GM10847 (cell line): Measurements from ENCODE around the gene GLYATL3.

Experiments
- POLR2A ChIP-seq: IDR thresholded peaks from 2 replicates; pipeline ENCODE4 v1.6.1; 2011; ENCODE audit not compliant: insufficient read length; ENCODE audit errors: extremely low read depth

The GLYATL3 gene

DNA sequence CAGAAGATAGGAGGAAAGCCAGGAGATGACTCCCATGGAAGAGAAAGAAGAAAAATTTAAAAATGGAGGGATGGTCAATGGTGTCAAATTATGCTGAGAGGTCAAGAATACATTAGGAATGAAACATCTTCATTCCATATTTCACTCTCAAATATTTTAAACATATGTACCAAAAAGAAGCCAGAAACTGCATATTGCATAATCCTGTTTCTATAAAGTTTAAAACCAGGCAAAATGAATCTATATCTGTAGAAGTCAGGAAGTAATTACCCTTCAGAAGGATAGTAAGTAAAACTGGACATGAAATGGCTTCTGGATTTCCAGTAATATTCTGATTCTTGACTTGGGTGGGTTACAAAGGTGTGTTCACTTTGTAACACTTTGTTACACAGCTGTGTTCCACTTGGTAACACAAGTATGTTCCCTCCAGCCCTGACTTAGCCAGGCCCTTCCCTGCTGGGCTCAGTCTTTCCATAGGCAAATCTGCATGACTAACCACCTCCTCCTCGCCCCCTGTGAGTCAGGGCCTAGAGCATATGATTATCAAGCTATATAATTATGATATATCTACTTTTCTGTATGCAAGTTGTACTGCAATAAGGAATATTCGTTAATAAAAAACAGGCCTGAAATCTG lies 30.5 kb downstream of the GLYATL3 start:
- no peak for TF ChIP-seq POLR2A

DNA sequence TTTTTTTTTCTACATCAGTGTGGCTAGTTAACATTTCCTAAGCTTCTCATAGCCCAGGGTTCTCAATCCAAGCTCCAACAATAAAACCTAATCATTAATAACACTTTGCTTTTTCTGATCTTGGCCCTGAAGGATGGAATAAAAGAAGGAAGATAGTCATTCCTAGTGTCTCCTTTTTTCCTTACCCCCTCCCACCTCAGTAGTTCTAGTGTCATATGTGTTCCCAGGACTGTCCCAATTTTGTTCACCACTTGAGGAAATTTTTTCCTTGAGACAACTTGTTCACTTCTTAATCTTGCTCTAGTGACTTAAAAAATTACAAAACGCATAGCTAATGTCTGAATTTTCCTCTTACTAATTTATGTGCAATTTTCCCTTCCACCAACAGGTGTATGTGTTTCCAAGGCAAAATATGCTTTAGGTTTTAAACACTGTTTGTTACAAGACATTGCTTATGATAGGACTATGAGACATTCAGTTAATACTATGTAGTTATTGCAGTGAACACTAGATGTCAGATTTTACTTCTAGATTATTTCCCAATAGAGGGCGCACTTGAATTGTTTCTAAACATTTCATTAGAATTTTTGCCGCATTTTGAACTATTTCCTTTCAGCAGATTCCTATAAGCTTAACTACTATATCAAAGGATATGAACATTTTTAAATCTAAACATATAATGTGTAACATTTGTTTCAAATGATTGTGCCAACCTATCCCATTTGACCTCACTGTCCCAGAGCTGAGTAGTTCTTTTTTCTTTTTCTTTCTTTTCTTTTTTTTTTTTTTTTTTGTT lies 32.2 kb downstream of the GLYATL3 start:
- TF ChIP-seq POLR2A: no peak

DNA sequence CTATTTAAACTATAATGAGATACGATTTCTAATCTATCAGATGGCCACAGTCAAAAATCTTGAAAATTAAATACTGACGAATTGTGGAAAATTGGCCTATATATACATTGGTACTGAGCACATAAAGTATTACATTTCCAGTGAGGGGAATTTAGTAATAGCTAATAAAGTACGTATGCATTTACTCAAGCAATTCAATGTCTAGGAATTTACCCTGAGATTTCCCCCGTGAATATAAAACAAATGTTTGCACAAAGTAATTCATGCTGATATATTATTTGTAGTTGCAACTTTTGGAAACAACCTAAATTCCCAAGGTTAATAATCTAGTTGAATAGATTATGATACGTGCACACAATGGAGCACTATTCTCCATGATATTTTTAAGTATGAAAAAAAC lies 36.1 kb downstream of the GLYATL3 start:
- TF ChIP-seq POLR2A: no peak

DNA sequence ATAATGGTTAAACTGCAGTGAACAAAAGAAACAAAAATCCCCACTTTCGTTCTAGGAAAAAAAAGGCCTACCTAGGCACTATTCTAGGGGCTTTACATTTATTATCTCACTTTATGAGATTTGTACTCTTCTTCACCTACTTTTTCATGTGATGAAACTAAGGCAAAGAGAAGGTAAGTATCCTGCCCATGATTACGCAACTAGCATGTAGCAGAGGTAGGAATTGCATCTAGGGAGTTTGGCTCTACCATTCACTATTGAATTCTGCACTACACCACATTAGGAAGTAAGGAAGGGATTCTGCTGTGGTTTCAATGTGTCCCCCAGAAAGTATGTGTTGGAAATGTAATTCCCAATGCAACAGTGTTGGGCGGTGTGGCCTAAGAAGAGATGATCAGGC lies 39.4 kb downstream of the GLYATL3 start:
- TF ChIP-seq POLR2A: no peak

DNA sequence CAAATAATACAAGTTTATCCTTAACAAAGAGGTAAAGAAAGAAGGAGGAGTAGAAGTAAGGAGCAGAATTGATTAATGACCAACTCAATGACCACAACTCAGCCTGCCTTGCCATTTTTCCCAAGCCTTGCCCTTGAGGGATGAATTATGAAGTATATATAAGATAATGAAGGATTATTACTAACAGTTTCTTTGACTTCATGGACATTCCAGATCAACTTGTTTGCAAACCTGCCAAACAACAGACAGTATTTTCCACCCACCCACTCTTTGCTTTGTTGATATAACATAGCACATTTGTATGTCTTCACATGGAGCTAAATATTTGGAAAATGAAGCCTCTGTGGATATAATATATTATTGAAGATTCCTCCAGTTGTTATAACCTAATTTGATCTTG lies 40.9 kb downstream of the GLYATL3 start:
- TF ChIP-seq POLR2A: no peak

DNA sequence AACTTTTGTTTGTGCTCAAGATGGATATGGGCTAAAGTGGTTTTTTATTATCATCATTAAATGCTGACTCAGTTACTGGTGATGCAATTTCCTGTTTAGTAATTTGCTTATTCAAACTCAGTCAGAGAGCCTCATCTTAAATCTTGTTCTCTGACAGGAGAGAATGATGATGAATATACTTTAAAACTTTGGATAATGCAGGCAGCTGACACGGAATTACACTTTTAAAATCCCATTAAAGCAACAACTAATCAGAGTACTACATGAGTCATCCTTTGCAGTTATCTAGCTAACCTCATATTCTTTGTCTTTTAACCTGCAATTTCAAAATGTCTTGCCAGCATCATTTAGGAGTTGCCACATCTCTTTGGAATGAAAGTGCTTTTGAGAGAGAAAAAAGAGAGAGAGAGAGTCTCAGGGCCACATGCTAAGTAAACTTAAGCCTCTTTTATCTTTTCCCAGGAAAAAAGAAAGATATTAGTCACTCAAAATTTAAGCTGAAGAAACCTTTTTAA lies 41.5 kb downstream of the GLYATL3 start:
- TF ChIP-seq POLR2A: no peak

DNA sequence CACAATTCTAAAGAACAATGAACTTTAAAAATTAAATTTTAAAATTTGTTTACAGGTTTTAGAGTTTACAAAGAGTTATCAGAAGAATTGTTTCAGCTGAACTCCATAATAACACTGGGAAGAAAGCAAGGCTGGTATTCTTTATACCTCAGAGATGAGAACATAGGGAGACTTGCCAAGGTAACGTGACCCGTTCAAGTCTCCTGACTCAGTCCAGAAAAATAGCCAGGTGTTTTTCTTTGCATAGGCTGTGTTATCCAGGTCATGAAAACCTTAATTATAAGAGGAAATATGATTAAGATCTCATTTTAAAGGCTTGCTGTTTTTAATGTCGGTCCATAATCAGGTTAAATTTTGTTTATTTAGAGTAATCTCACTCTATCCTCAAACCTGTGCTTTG lies 42.2 kb downstream of the GLYATL3 start:
- TF ChIP-seq POLR2A: no peak

DNA sequence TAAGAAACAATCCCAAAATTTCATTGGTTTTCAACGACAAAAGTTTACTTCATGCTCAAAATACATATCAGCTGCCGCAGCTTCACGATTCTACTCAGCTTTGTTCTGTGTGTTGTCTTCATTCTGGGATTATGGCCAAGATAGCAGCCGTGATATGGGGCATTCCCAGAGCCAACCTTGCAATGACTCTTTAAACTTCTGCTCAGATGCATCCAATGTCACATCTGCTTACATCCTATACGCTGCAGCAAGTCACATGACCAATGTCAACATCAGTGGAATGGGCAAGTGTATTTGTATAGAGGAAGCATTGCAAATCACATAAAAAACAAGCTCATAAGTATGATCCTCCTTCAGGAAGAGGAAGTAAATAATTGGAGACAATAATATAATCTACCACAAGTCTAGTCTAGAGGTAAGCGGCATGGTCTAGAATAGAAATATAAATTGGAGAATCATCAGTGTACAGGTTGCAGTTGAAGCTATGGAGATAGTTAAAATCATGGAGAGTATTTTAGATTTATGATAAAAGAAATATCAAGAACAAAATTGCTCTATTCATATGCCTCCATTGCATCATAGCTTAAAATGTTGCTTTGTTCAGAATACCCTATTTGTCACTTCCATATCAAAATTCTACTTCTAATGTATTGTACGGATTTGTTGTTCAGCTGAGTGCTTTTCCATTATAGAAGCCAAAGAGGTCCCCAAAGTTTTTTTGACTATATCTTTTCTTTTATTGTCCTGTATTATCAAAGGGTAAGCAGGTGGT lies 43.5 kb downstream of the GLYATL3 start:
- no peak for TF ChIP-seq POLR2A

DNA sequence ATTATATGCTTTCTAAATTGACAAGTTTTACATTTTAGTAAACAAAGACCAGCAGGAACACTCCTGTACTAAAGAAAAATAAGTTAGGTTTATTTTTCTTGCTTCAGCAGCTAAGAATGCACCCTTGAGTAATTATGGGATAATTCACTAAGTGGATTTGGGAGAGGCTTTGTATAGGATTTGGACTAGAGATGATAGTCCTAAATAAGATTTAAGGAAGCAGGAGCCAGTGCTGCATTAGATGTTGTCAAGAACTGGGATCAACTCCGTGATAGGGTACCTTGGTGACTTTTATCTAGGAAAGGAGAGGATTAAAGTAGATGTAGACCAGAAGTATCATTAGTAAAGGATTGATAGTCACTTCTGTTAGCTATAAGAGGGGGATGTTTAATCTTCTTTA lies 46.6 kb downstream of the GLYATL3 start:
- TF ChIP-seq POLR2A: no peak

DNA sequence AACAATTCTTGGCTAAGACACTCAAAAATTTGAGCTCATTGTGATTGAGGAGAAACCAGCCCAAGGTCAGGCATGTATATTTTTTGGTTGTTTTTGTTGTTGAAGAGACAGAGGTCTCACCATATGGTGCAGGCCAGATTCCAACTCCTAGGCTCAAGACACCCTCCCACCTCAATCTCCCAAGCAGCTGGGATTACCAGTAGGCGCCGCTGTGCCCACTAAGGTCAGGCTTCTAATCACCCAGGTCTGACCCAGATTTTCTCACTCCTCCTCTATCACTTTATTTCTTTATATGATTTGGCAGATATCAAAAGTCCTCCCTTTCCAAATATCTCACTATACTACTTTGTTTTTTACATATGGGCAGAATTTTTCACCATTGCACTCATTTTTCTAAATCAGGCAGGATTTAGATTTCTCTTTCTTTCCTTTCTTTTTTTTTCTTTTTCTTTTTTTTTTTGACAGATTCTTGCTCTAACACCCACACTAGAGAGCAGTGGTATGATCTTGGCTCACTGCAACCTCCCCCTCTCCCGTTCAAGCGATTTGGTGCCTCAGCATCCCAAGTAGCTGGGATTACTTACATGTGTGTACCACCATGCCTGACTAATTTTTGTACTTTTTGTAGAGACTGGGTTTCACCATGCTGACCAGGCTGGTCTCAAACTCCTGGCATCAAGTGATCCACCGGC lies 49.0 kb downstream of the GLYATL3 start:
- TF ChIP-seq POLR2A: no peak

DNA sequence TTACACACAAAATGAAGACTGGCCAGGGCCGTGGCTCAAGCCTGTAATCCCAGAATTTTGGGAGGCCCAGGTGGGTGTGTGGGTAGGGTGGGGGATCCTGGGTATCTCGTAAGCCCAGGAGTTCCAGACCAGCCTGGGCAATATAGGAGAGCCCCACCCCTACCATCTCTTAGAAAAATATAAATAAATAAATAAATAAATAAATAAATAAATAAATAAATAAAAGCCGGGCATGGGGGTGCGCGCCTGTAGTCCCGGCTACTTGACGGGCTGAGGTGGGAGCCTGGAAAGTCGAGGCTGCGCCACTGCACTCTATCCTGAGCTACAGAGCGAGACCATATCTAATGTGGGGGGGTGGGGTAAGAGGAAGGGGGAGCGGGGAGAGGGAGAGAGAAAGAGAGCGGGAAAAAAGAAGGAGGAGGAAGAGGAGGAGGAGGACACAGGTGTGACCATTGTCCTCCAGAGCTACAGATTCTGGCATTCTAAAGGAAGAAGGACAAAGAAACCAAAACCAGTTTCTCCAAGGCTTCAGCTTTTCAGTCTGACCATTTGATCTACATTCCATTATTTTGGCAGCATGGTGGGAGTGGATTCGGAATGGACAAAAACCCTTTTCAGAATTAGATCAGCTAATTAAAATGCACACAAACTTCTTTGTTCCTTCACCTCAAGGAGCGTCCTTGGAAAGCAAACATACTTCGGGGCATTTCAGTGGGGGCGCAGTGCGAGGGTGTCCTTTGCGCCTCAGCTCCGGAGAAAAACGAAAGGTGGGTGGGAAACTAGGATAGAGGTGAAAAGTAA lies 50.2 kb downstream of the GLYATL3 start:
- TF ChIP-seq POLR2A: no peak

DNA sequence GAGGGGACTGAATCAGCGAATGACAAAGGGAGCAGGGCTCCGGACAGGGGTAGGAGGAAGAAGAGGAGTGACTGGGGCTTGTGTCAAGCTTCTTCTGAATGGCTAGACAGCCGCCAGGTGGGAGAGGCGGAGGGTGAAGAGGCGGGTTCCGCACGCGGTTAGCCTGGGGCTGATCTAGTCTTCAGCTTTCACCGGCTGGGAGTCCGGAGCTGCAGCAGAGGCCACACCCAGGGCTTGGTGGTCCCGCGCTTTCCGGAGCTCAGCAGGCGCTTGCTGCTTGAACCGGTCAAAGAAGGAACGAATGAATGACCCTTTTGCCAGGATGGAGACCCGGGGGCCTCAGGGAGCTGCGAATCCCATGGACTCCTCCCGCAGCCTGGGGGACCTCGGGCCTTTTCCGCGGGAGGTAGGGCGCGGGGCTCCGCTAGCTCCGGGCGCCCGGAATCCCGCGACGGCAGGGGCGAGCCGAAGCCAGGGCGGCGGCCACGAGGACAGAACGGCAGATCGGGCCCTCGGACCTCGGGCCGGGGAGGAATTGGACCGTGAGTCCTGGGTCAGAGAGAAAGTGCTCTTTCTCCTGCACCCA lies 50.9 kb downstream of the GLYATL3 start, which contains the start of gene C6orf141:
C6orf141 (plus strand) TSS at position 177 of the 586 bp plus-strand sequence; CDS start at position 302, 125 bp downstream.
- TF ChIP-seq POLR2A: no peak

DNA sequence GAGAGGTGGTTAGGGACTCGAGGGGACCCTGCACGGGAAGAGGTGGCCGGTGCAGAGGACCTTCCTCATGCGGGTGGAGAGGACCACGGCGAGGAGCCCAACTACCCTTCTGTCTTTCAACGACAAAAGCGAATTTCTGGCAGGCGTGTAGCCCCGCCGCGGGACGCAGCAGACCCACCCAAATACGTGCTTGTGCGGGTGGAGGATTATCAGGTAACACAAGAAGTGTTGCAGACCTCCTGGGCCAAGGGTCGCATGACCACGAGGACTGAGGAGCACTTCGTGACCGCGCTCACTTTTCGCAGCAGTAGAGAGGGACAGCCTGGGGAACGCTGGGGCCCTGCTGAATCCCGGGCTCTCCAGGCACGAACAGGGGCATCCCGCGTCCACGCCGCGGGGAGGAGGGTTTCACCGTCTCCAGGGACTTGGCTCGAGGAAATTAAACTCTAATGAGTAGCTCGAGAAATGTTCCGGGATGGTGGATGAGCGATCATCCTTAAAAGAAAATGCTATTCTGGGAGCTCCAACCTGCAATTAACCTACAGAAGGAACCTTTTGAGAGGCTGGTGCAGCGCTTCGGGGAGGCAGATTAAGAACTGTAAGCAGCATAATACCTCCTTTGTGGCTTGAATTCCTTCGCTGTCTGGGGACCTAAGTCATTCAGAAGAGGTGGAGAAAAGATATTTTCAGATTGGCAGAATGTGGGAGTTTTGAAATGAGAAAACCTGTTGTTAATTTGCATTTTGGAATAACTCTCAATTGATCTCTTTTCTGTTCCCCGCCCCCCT lies 51.5 kb downstream of the GLYATL3 start:
- TF ChIP-seq POLR2A: no peak
